Measurements from ENCODE around the gene SLC15A1. TPM values are rescaled to one million over a fixed set of nuclear protein-coding genes. Genes with fewer than 3 reads are reported as not detected.
"Not testable (repeated sequence)": the region's sequence is repeated elsewhere in the genome, so short reads cannot be mapped to it uniquely, and the experiment has no call there.

The SLC15A1 gene
- total RNA-seq, 2 experiments from 2014 or later, result not detected

GRCh38 chr13:98647121-98647520 is 105.4 kb downstream of the SLC15A1 start:
- H3K27ac ChIP-seq (ENCODE audit: low read depth, low read length, poor library complexity, severe bottlenecking), result no peak overlapping the region
- H3K9me3 ChIP-seq (ENCODE audit: low read length), result no peaks in the 10 kb centered on the region
- H3K4me1 ChIP-seq (ENCODE audit: insufficient read depth, low read length, poor library complexity, severe bottlenecking), result no peaks in the 10 kb centered on the region
- no peak overlapping the region for H3K4me2 ChIP-seq (ENCODE audit: low read length)
- H3K36me3 ChIP-seq (ENCODE audit: insufficient read depth, low read length), result no peaks in the 10 kb centered on the region
- H2AFZ ChIP-seq (ENCODE audit: low read length), result no peak overlapping the region
- POLR2A ChIA-PET, result no interaction called here
- CTCF ChIA-PET (ENCODE audit: unreplicated experiment), result no interaction called here
- DNase-seq (ENCODE audit: low spot score), result no peak
- TF ChIP-seq EZH2phosphoT487 (IDR thresholded peaks at IDR 0.05; ENCODE audit: borderline replicate concordance, low read depth, low read length), result no peak
- no peak for TF ChIP-seq CTCF (conservative IDR thresholded peaks at IDR 0.05; ENCODE audit: low read length)
- BruUV-seq (replicated peaks), result no TSS peak
- intact Hi-C loops (cut with micrococcal nuclease; ENCODE audit: unreplicated experiment), result no loop called here
- H3K9me2 ChIP-seq (ENCODE audit: insufficient read depth, low read length), result no peaks in the 10 kb centered on the region
- H3K79me2 ChIP-seq (ENCODE audit: insufficient read depth, low read depth, low read length), result no peaks in the 10 kb centered on the region
- no peak overlapping the region for H3K4me3 ChIP-seq (ENCODE audit: low read depth, low read length, poor library complexity, severe bottlenecking)
- H4K20me1 ChIP-seq (ENCODE audit: insufficient read depth, low read length), result no peaks in the 10 kb centered on the region

DNA sequence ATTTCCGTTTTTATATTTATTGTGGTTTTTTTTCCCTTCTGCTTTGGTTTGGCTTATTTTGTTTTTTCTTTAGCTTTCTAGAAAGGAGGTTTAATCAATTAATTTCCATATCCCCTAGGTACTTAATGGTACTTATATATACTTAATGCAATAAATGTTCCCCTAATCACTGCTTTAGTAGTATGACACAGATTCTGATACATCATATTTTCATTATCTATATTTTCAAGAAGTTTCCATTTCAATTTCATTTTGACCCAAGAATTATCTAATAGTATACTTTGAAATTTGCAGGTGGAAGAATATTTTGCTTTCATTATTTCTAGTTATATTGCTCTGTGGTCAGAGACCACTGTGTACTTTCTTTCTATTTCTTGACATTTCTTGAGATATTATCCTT is 109.0 kb downstream of the SLC15A1 start:
- Histone ChIP-seq H3K27ac (ENCODE audit: low read depth, low read length, poor library complexity, severe bottlenecking) (no peak overlapping the region), H2AFZ (ENCODE audit: low read length) (no peak overlapping the region), H3K4me1 (ENCODE audit: insufficient read depth, low read length, poor library complexity, severe bottlenecking) (no peaks in the 10 kb centered on the region), H3K4me2 (ENCODE audit: low read length) (no peak overlapping the region), H3K9me3 (ENCODE audit: low read length) (no peaks in the 10 kb centered on the region), H3K4me3 (ENCODE audit: low read depth, low read length, poor library complexity, severe bottlenecking) (no peak overlapping the region), H4K20me1 (ENCODE audit: insufficient read depth, low read length) (no peaks in the 10 kb centered on the region), H3K36me3 (ENCODE audit: insufficient read depth, low read length) (no peaks in the 10 kb centered on the region), H3K9me2 (ENCODE audit: insufficient read depth, low read length) (no peaks in the 10 kb centered on the region), H3K79me2 (ENCODE audit: insufficient read depth, low read depth, low read length) (no peaks in the 10 kb centered on the region)
- DNase-seq (ENCODE audit: low spot score), result no peak
- ChIA-PET CTCF (ENCODE audit: unreplicated experiment) (no interaction called here), POLR2A (no interaction called here)
- intact Hi-C loops (cut with micrococcal nuclease; ENCODE audit: unreplicated experiment), result no loop called here
- BruUV-seq (replicated peaks), result no TSS peak
- TF ChIP-seq EZH2phosphoT487 (IDR thresholded peaks at IDR 0.05; ENCODE audit: borderline replicate concordance, low read depth, low read length), result no peak
- TF ChIP-seq CTCF (conservative IDR thresholded peaks at IDR 0.05; ENCODE audit: low read length), result no peak

- Histone ChIP-seq H3K4me1 (ENCODE audit: insufficient read depth, low read length, poor library complexity, severe bottlenecking) (no peaks in the 10 kb centered on the region), H3K27ac (ENCODE audit: low read depth, low read length, poor library complexity, severe bottlenecking) (no peak overlapping the region), H3K4me2 (ENCODE audit: low read length) (no peak overlapping the region), H3K79me2 (ENCODE audit: insufficient read depth, low read depth, low read length) (no peaks in the 10 kb centered on the region), H3K36me3 (ENCODE audit: insufficient read depth, low read length) (no peaks in the 10 kb centered on the region), H3K4me3 (ENCODE audit: low read depth, low read length, poor library complexity, severe bottlenecking) (no peak overlapping the region), H3K9me2 (ENCODE audit: insufficient read depth, low read length) (no peaks in the 10 kb centered on the region), H4K20me1 (ENCODE audit: insufficient read depth, low read length) (no peaks in the 10 kb centered on the region), H2AFZ (ENCODE audit: low read length) (no peak overlapping the region), H3K9me3 (ENCODE audit: low read length) (no peaks in the 10 kb centered on the region)
- BruUV-seq (replicated peaks), result no TSS peak
- ChIA-PET POLR2A (no interaction called here), CTCF (ENCODE audit: unreplicated experiment) (no interaction called here)
- intact Hi-C loops (cut with micrococcal nuclease; ENCODE audit: unreplicated experiment), result no loop called here
- no peak for DNase-seq (ENCODE audit: low spot score)
- TF ChIP-seq EZH2phosphoT487 (IDR thresholded peaks at IDR 0.05; ENCODE audit: borderline replicate concordance, low read depth, low read length) (no peak), CTCF (conservative IDR thresholded peaks at IDR 0.05; ENCODE audit: low read length) (no peak)
Observed at GRCh38 chr13:98641075-98641474, 111.4 kb downstream of the SLC15A1 start.

GRCh38 chr13:98639785-98640184 is 112.7 kb downstream of the SLC15A1 start:
- H3K9me2 ChIP-seq (ENCODE audit: insufficient read depth, low read length); DNase-seq (ENCODE audit: low spot score); H3K4me3 ChIP-seq (ENCODE audit: low read depth, low read length, poor library complexity, severe bottlenecking); POLR2A ChIA-PET; BruUV-seq (replicated peaks); H3K27ac ChIP-seq (ENCODE audit: low read depth, low read length, poor library complexity, severe bottlenecking); H2AFZ ChIP-seq (ENCODE audit: low read length); intact Hi-C loops (cut with micrococcal nuclease; ENCODE audit: unreplicated experiment); CTCF ChIA-PET (ENCODE audit: unreplicated experiment); H3K79me2 ChIP-seq (ENCODE audit: insufficient read depth, low read depth, low read length); H3K4me2 ChIP-seq (ENCODE audit: low read length); H3K4me1 ChIP-seq (ENCODE audit: insufficient read depth, low read length, poor library complexity, severe bottlenecking); H3K9me3 ChIP-seq (ENCODE audit: low read length); H3K36me3 ChIP-seq (ENCODE audit: insufficient read depth, low read length); H4K20me1 ChIP-seq (ENCODE audit: insufficient read depth, low read length): not testable (repeated sequence)

DNA sequence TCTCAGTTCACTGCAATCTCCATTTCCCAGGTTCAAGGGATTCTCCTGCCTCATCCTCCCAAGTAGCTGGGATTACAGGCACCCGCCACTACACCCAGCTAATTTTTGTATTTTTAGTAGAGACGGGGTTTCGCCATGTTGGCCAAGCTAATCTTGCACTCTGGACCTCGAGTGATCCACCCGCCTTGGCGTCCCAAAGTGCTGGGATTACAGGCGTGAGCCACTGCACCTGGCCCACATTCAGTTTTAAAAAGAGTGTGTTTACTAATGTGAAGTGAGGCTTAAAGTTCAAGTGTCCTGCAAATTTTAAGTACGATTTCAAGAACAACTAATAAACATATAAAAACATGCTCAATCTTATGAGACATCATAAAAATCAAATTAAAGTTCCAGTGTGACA is 114.1 kb downstream of the SLC15A1 start:
- H2AFZ ChIP-seq (ENCODE audit: low read length); H3K79me2 ChIP-seq (ENCODE audit: insufficient read depth, low read depth, low read length); H3K9me3 ChIP-seq (ENCODE audit: low read length); H3K4me2 ChIP-seq (ENCODE audit: low read length); CTCF ChIA-PET (ENCODE audit: unreplicated experiment); H3K9me2 ChIP-seq (ENCODE audit: insufficient read depth, low read length); H3K27ac ChIP-seq (ENCODE audit: low read depth, low read length, poor library complexity, severe bottlenecking); DNase-seq (ENCODE audit: low spot score); H3K36me3 ChIP-seq (ENCODE audit: insufficient read depth, low read length); BruUV-seq (replicated peaks); H3K4me3 ChIP-seq (ENCODE audit: low read depth, low read length, poor library complexity, severe bottlenecking); POLR2A ChIA-PET; H4K20me1 ChIP-seq (ENCODE audit: insufficient read depth, low read length); H3K4me1 ChIP-seq (ENCODE audit: insufficient read depth, low read length, poor library complexity, severe bottlenecking); intact Hi-C loops (cut with micrococcal nuclease; ENCODE audit: unreplicated experiment): not testable (repeated sequence)

Data from OCI-LY7 (cell line).